Peyer's patch (tissue), 4 donors: ENCODE results near the gene PALM3. TPM values are rescaled to one million over a fixed set of nuclear protein-coding genes. Genes with fewer than 3 reads are reported as not detected.

Experiments
- DNase-seq, 3 donors: peaks; one replicate each; pipeline ENCODE4 v3.0.0-alpha.2; 2017 to 2019
- H3K27ac ChIP-seq, 4 donors: fragments of 200-600 bp; sonication (generic); one replicate each; pipeline ENCODE4 v1.5.1; 2016 to 2019
- H3K27me3 ChIP-seq, 2 donors: fragments of 200-600 bp; sonication (generic); one replicate each; pipeline ENCODE4 v1.5.1; 2019
- H3K36me3 ChIP-seq, 3 donors: fragments of 200-600 bp; sonication (generic); one replicate each; pipeline ENCODE4 v1.5.1; 2016 to 2019
- H3K4me1 ChIP-seq, 4 donors: fragments of 200-600 bp; sonication (generic); one replicate each; pipeline ENCODE4 v1.5.1; 2016 to 2019
- H3K4me3 ChIP-seq, 4 donors: fragments of 200-600 bp; sonication (generic); 1 replicate in 3 of 4; 2 replicates in 1 of 4; pipeline ENCODE4 v1.5.1; 2016 to 2019; ENCODE audit warnings: mild to moderate bottlenecking in 1 of 4
- H3K9me3 ChIP-seq, 4 donors: fragments of 200-600 bp; sonication (generic); one replicate each; pipeline ENCODE4 v1.5.1; 2016 to 2019; ENCODE audit warnings: mild to moderate bottlenecking in 1 of 4
- CTCF ChIP-seq, 6 experiments: fragments of 450-650 bp in 4 of 6; fragments of 200-600 bp in 2 of 6; sonication (generic) in 1 of 6; IDR thresholded peaks; one replicate each; pipeline ENCODE4 v1.5.1; 2017 to 2019; ENCODE audit warnings: antibody characterized with exemption in 6 of 6, mild to moderate bottlenecking in 3 of 6, moderate library complexity in 1 of 6
- POLR2A ChIP-seq, 2 donors: fragments of 450-650 bp; IDR thresholded peaks; one replicate each; pipeline ENCODE4 v1.5.1; 2017; ENCODE audit warnings: antibody characterized with exemption in 2 of 2, mild to moderate bottlenecking in 2 of 2, moderate library complexity in 2 of 2
- total RNA-seq, 4 donors: library from RNA; depleted of rRNA; stranded (reverse); fragments of >200 nt; gene quantifications; one replicate each; pipeline ENCODE4 v1.1.0, GENCODE V29; 2016

PALM3 gene
- total RNA-seq, 4 donors from 2014 or later = 0.53 to 0.54 TPM; not detected in 2

DNA sequence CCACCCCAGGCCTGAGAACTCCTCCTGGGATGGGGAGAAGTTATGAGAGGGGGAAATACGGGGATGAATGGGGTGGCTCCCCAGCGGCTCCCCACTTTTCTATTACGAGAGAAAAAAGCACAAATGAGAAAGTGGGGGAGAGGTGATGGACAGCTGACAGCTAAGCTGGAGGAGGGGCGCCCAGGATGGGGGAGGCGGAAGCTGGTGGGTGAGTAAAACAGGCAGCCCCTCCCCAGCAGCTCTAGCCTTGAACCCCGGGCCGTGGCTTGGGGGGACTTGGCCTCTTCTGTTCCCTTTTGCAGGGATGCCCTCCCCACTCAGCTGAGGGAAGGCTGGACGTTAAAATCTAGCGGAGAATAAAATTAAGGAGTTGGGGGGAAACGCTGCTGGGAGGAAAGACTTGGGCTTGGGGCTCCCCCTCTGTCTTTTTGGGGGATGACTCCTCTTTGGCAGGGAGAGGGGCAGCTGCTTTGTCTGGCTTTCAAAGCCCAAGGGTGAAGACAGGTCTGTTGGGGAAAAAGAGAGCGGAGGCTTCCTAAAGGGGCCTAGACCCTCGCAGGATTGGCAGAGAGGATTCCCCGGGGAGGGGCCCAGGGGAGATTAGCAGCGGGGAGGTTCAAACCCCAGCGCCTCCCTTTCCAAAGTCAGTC is 30.1 kb upstream of the PALM3 start:
- DNase-seq = peak; percentile 63 to 74 (median 64)
- Histone ChIP-seq H3K4me1 (peaks cover 0 to 12% (median 6%) of the 10 kb centered on the region in 4 donors), H3K4me3 (peak overlapping the region; percentile 66 to 99 (median 88)), H3K27me3 (no peaks in the 10 kb centered on the region), H3K36me3 (peaks cover 0 to 19% (median 0%) of the 10 kb centered on the region in 3 donors), H3K9me3 (peaks cover 0 to 6% (median 0%) of the 10 kb centered on the region in 4 donors), H3K27ac (peak overlapping the region; percentile 81 to 99 (median 96))
- TF ChIP-seq CTCF (IDR thresholded peaks at IDR 0.05) = no peak

DNA sequence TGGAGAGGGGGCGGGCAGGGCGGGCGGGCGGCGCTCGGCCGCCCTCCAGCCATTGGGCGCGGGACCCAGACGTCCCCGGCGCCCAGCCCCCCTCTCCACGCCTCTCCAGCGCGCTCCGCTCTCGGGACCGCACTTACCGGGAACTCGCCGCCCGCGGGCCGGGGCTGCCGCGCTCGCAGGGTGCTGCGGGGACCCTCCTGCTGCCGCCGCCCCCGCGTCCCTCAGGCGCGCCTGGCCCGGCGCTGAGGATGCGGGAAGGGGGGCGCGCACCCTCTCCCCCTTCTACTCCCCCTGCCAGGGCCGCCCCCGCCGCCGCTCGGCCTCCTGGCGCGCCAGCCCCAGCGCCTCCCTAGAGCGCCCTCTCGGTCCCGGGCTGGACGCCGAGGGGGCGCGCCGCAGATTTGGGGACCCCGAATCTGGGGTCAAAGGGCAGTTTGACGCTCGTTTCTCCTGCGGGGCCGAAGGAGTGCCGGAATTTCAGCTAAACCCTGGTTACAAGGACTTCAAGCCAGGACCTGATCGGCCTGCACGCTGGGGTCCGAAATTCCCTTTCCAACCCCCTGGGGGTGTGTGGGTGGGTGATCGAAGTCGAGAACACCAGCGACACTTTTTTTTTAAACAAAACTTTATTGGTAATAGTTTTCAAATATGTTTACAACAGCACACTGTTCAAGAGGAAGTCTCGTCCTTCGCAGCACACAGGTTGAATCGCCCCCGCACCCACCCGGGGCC is 29.4 kb upstream of the PALM3 start:
- Histone ChIP-seq H3K27me3 (no peaks in the 10 kb centered on the region), H3K4me3 (peak overlapping the region; percentile 66 to 99 (median 88)), H3K4me1 (peaks cover 0 to 12% (median 6%) of the 10 kb centered on the region in 4 donors), H3K9me3 (peaks cover 0 to 6% (median 0%) of the 10 kb centered on the region in 4 donors), H3K36me3 (peaks cover 0 to 12% (median 0%) of the 10 kb centered on the region in 3 donors), H3K27ac (peak overlapping the region; percentile 81 to 99 (median 96))
- TF ChIP-seq CTCF (IDR thresholded peaks at IDR 0.05) = peak in 2 of 6 experiments; percentile 23 to 27
- TF ChIP-seq POLR2A (IDR thresholded peaks at IDR 0.05) = peak; percentile 68 to 74
- DNase-seq = peak in 2 of 3 donors; percentile 72 to 90

DNA sequence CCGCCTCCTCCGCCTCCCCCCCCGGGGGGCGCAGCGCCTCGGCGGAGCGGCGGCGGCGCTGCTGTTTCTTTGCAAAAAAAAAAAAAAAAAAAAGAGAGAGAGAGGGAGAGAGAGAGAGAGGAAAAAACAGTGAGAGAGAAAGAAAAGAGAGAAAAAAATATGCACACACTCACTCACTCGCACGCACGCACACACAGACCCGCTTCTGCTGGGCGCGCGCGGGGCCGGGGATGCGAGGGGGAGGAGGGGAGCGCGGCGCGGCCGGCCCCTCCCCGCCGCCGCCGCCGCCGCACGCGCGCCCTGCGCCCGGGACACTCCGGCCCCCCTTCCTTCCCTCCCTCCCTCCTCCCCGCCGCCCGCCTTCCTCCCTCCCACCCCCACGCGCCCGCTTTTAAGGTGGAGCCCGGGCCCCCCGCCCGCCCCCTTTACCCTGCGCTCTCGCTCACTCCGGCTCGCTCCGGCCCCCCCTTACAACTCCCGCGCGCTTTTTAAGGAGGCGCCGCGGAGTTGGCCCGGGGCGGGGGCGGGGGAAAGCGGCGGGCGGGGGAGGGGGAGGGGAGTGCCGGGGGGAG is 28.7 kb upstream of the PALM3 start, which contains the start of gene SAMD1:
Gene SAMD1 (minus strand): TSS at position 243 of the 572 bp plus-strand sequence.
- TF ChIP-seq POLR2A (IDR thresholded peaks at IDR 0.05) (no peak), CTCF (IDR thresholded peaks at IDR 0.05) (no peak)
- Histone ChIP-seq H3K4me3 (peak within 1 kb of the TSS; percentile 66 to 99 (median 88)), H3K36me3 (peaks cover 0 to 12% (median 0%) of the 10 kb centered on the region in 3 donors), H3K4me1 (peaks cover 0 to 12% (median 6%) of the 10 kb centered on the region in 4 donors), H3K27ac (peak within 1 kb of the TSS; percentile 81 to 99 (median 96)), H3K9me3 (peaks cover 0 to 6% (median 0%) of the 10 kb centered on the region in 4 donors), H3K27me3 (no peaks in the 10 kb centered on the region)
- peak; percentile 89 to 96 (median 91) for DNase-seq

DNA sequence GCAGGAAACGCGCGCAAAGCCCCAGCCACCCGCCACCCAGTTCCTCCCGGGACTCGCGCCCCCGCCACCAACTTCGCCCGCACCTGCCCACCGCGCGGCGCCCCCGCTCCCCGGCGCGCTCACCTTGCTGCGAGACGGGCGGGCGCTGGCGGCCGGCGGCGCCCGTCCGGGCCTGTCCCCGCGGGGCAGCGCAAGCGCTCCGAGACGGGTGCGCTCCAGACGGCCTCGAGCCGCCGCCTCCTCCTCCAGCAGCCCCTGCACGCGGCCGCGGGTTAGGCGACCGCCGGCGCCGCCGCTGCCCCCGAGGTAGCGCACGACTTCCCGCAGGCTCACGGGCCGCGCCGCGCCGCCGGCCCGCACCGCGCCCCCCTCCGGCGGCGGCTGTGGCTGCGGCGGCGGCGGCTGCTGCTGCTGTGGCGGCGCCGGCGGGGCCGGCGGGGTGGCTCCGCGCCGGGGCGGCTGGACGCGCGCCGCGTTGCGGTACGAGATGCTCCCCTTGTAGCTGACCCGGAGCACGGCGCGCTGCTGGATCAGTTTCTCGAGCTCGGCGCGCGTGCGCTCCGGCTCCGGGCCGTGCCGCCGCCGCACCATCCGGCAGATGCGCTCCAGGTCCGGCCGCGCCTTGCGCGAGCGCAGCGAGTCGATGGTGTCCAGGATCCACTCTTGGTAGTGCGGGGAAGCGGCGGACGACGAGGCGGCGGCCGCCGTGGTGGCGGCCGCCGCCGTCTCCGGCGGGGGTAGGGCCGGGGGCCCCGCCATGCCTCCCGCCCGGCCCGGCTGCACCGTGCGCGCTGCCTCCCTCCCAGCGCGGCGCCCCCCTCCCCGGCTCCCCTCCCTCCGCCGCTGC is 28.0 kb upstream of the PALM3 start:
- Histone ChIP-seq H3K27ac (peak overlapping the region; percentile 81 to 99 (median 96)), H3K4me3 (peak overlapping the region; percentile 66 to 99 (median 88)), H3K4me1 (peaks cover 0 to 12% (median 6%) of the 10 kb centered on the region in 4 donors), H3K9me3 (peaks cover 0 to 6% (median 0%) of the 10 kb centered on the region in 4 donors), H3K36me3 (peaks cover 0 to 12% (median 0%) of the 10 kb centered on the region in 3 donors), H3K27me3 (no peaks in the 10 kb centered on the region)
- TF ChIP-seq POLR2A (IDR thresholded peaks at IDR 0.05) = no peak
- peak in 2 of 6 experiments; percentile 11 to 41 for TF ChIP-seq CTCF (IDR thresholded peaks at IDR 0.05)
- peak; percentile 36 to 77 (median 69) for DNase-seq

DNA sequence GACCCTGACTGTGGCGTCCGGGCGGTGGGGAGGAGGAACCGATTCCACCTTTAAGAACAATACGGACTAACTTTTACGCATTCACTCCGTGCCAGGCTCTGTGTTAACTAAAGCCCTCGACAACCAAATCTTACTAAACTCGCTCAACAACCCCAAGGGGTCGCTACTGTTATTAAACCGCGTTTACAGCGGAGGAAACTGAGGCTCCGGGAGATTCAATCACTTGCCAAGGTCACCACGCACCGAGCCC is 27.5 kb upstream of the PALM3 start:
- peak overlapping the region; percentile 7 to 99 (median 88) for H3K4me3 ChIP-seq
- peak overlapping the region in 3 of 4 donors; percentile 31 to 99 (median 97) for H3K27ac ChIP-seq

More for the DNA sequence above, 27.5 kb upstream of the PALM3 start:
- Histone ChIP-seq H3K36me3 (peaks cover 0 to 12% (median 0%) of the 10 kb centered on the region in 3 donors), H3K9me3 (peaks cover 0 to 6% (median 0%) of the 10 kb centered on the region in 4 donors), H3K27me3 (no peaks in the 10 kb centered on the region), H3K4me1 (peaks cover 0 to 12% (median 6%) of the 10 kb centered on the region in 4 donors)
- TF ChIP-seq CTCF (IDR thresholded peaks at IDR 0.05) (no peak), POLR2A (IDR thresholded peaks at IDR 0.05) (no peak)
- no peak for DNase-seq
